HL-60/S4 treated with retinoic acid at 250 ng/mL for 4 days and 3 days (cell line): ENCODE measurements around the gene CEP162.
"Not testable (repeated sequence)": the region's sequence is repeated elsewhere in the genome, so short reads cannot be mapped to it uniquely, and the experiment has no call there.

Source experiments
- in situ Hi-C: fragments of 300-500 bp; cut with MboI; formaldehyde crosslinking; loops from 2 replicates; pipeline ENCODE4 v1.7.0; 2022; ENCODE audit warnings: low sequenced_read_pairs

The CEP162 gene

GRCh38 chr6:84093441-84094435, 133.7 kb downstream of the CEP162 start:
- in situ Hi-C loops = no loop called here

GRCh38 chr6:84089552-84089951, 137.9 kb downstream of the CEP162 start:
- in situ Hi-C loops = no loop called here

- in situ Hi-C loops = no loop called here
Observed at GRCh38 chr6:84089081-84089480, 138.4 kb downstream of the CEP162 start.

GRCh38 chr6:84086545-84087429, 140.7 kb downstream of the CEP162 start:
- in situ Hi-C loops = no loop called here

- in situ Hi-C loops = no loop called here
Observed at GRCh38 chr6:84086056-84086455, 141.4 kb downstream of the CEP162 start.

GRCh38 chr6:84084705-84085104, 142.7 kb downstream of the CEP162 start:
- in situ Hi-C loops = not testable (repeated sequence)

GRCh38 chr6:84082689-84083265, 144.7 kb downstream of the CEP162 start:
- in situ Hi-C loops = no loop called here

GRCh38 chr6:84081222-84081621, 146.2 kb downstream of the CEP162 start:
- in situ Hi-C loops = no loop called here

GRCh38 chr6:84078335-84078734, 149.1 kb downstream of the CEP162 start:
- in situ Hi-C loops = no loop called here

- in situ Hi-C loops = no loop called here
Observed at GRCh38 chr6:84077645-84078044, 149.8 kb downstream of the CEP162 start.

GRCh38 chr6:84074988-84075781, 152.3 kb downstream of the CEP162 start:
- in situ Hi-C loops = no loop called here
